ENCODE measurements around the gene P2RX3. TPM values are rescaled to one million over a fixed set of nuclear protein-coding genes. Genes with fewer than 3 reads are reported as not detected.

Gene P2RX3
- total RNA-seq, 4 donors from 2014 or later: not detected

- in situ Hi-C loops (cut with MboI; ENCODE audit: low sequenced_read_pairs in 4 of 4): no loop called here
- intact Hi-C loops (cut with DNase I; ENCODE audit: low total_unique reads): no loop called here
- H3K4me3 ChIP-seq: no peak overlapping the region
- no peaks in the 10 kb centered on the region for H3K27me3 ChIP-seq
- no peaks in the 10 kb centered on the region for H3K9me3 ChIP-seq
- DNase-seq: no peak
- TF ChIP-seq CTCF (IDR thresholded peaks at IDR 0.05 in 4 of 5, conservative IDR thresholded peaks at IDR 0.05 in 1 of 5): no peak
- H3K4me1 ChIP-seq: no peaks in the 10 kb centered on the region
- ATAC-seq: no peak
- no peak overlapping the region for H3K27ac ChIP-seq
- H3K36me3 ChIP-seq: no peaks in the 10 kb centered on the region
Observed at GRCh38 chr11:57376095-57377090, 38.2 kb downstream of the P2RX3 start.

- H3K27ac ChIP-seq: no peak overlapping the region
- in situ Hi-C loops (cut with MboI; ENCODE audit: low sequenced_read_pairs in 4 of 4) (no loop called here), intact Hi-C loops (cut with DNase I; ENCODE audit: low total_unique reads) (no loop called here)
- no peaks in the 10 kb centered on the region for H3K4me1 ChIP-seq
- no peaks in the 10 kb centered on the region for H3K36me3 ChIP-seq
- H3K27me3 ChIP-seq: no peaks in the 10 kb centered on the region
- no peak for DNase-seq
- H3K9me3 ChIP-seq: no peaks in the 10 kb centered on the region
- no peak for ATAC-seq
- H3K4me3 ChIP-seq: no peak overlapping the region
- TF ChIP-seq CTCF (IDR thresholded peaks at IDR 0.05 in 4 of 5, conservative IDR thresholded peaks at IDR 0.05 in 1 of 5) (no peak), POLR2A (IDR thresholded peaks at IDR 0.05) (no peak)
Observed at GRCh38 chr11:57377107-57377506, 39.0 kb downstream of the P2RX3 start.

GRCh38 chr11:57378186-57378585 is 40.0 kb downstream of the P2RX3 start:
- H3K36me3 ChIP-seq: no peaks in the 10 kb centered on the region
- no peaks in the 10 kb centered on the region for H3K27me3 ChIP-seq
- ATAC-seq (no peak), DNase-seq (no peak)
- H3K4me3 ChIP-seq: no peak overlapping the region
- in situ Hi-C loops (cut with MboI; ENCODE audit: low sequenced_read_pairs in 4 of 4): no loop called here
- no peak overlapping the region for H3K27ac ChIP-seq
- TF ChIP-seq POLR2A (IDR thresholded peaks at IDR 0.05): no peak
- TF ChIP-seq CTCF (IDR thresholded peaks at IDR 0.05 in 4 of 5, conservative IDR thresholded peaks at IDR 0.05 in 1 of 5): no peak
- no peaks in the 10 kb centered on the region for H3K9me3 ChIP-seq
- H3K4me1 ChIP-seq: no peaks in the 10 kb centered on the region
- intact Hi-C loops (cut with DNase I; ENCODE audit: low total_unique reads): no loop called here

- Histone ChIP-seq H3K27me3 (no peaks in the 10 kb centered on the region), H3K9me3 (no peaks in the 10 kb centered on the region), H3K27ac (no peak overlapping the region), H3K4me1 (no peaks in the 10 kb centered on the region), H3K36me3 (no peaks in the 10 kb centered on the region), H3K4me3 (no peak overlapping the region)
- intact Hi-C loops (cut with DNase I; ENCODE audit: low total_unique reads) (no loop called here), in situ Hi-C loops (cut with MboI; ENCODE audit: low sequenced_read_pairs in 4 of 4) (no loop called here)
- TF ChIP-seq POLR2A (IDR thresholded peaks at IDR 0.05) (no peak), CTCF (IDR thresholded peaks at IDR 0.05 in 4 of 5, conservative IDR thresholded peaks at IDR 0.05 in 1 of 5) (no peak)
- DNase-seq: no peak
- ATAC-seq: no peak
Observed at GRCh38 chr11:57379732-57380131, 41.6 kb downstream of the P2RX3 start.

Data from gastrocnemius medialis (tissue), 4 donors.